Left ventricle myocardium superior (tissue), 1 donor: ENCODE data around the gene CEACAM16. TPM values are rescaled to one million over a fixed set of nuclear protein-coding genes. Genes with fewer than 3 reads are reported as not detected.

Experiments used
- ATAC-seq: fragments of 200-7000 bp; cut with Tn5 transposase; one replicate; pipeline ENCODE4 v1.9.1; 2020; ENCODE audit warnings: mild to moderate bottlenecking, moderate library complexity
- DNase-seq: peaks from one replicate; pipeline ENCODE4 v3.0.0-alpha.2; 2020
- intact Hi-C: fragments of 100-400 bp; cut with micrococcal nuclease; formaldehyde crosslinking; loops from one replicate; pipeline ENCODE4 v1.11.0; 2022
- total RNA-seq: library from RNA; stranded (reverse); fragmentation: NEBNext Ultra II Directional; extraction: Animal tissue kit (Norgen Biotek cat#: 25700); gene quantifications from one replicate; pipeline ENCODE4 v1.2.1, GENCODE V29; 2021
- donor health status: DM: no; HTN: yes; CAD: no; lungs with severe emphysema.

The CEACAM16 gene
- total RNA-seq, 1 donor from 2014 or later = not detected

DNA sequence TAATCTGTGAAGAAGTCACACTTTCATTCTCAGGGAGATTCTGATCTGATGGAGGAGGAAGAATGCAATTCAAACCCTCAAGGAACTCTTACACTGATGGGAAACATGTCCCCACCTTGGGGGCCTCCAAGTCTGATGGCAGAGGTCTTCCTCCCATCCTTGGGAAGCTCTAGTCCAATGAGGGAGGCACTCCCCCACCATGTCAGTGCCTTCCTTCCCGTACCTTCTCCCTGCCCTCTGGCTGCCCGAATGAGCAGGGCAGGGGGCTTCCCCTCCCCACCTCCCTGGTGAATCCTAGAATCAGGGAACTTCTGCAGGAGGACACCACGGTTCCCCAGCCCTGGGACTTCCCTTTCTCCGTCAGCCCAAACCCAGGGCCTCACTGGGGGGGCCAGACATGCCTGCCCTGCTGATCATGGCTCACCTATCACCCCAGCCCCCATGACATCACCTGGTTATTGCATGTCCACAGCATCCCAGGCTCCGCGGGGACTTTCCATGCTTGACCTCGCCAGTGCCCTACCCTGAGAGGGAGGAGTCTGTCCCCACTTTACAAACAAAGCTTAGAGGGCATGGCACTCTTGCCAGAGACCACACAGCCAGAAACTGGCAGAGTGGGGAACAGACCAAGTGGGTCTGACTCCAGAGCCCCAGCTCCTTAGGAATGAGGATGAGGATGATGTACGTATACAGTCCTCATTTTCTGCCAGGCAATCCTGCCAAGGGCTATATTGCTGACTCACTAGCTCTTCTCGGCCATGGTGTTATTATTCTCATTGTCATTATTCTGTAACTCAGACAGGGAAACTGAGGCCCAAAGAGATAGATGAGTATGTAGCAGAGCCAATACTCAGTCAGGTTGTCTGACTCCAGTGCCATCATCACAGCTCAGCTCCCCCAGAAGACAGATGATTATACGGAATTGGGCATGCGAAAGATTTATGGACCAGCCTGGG, 39.9 kb downstream of the CEACAM16 start:
- intact Hi-C loops = no loop called here
- no peak for ATAC-seq
- no peak for DNase-seq

DNA sequence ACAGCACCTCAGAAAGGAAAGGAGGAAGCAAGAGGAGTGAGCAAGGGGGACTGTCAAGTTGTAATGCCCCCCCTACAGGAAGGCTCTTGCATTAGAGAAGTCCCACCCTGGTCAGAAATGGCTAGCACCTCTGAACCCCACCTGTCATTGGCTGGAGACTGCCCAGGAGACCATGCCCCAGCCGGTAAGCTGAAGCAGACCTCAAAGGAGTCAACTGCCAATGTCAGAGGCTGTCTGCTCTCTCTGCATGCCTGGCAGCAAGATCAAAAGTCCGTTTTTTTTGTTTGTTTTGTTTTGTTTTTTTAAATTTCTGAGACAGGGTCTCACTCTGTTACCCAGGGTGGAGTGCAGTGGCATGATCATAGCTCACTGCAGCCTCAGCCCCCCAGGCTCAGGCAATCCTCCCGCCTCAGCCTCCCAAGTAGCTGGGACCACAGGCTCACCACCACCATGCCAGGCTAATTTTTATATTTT, 41.4 kb downstream of the CEACAM16 start:
- no peak for DNase-seq
- intact Hi-C loops = no loop called here
- ATAC-seq = no peak

DNA sequence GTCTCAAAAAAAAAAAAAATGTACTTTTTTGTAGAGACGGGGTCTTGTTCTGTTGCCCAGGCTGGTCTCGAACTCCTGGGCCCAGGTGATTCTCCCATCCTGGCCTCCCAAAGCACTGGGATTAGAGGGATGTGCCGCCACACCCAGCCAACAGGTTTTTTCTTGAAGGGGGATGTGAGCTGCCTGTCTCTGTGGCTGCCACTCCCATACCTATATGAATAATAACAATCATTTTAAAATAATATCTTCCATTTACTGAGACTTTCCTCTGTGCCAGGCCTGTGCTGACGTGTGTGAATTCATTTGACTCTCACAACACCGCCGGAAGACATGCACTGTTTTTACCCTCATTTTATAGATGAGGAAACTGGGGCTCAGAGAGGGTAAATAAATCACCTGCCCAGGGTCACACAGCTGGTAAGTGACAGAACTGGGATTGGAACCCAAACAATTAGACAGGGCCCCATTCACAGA, 42.3 kb downstream of the CEACAM16 start:
- DNase-seq (no peak), ATAC-seq (no peak)

DNA sequence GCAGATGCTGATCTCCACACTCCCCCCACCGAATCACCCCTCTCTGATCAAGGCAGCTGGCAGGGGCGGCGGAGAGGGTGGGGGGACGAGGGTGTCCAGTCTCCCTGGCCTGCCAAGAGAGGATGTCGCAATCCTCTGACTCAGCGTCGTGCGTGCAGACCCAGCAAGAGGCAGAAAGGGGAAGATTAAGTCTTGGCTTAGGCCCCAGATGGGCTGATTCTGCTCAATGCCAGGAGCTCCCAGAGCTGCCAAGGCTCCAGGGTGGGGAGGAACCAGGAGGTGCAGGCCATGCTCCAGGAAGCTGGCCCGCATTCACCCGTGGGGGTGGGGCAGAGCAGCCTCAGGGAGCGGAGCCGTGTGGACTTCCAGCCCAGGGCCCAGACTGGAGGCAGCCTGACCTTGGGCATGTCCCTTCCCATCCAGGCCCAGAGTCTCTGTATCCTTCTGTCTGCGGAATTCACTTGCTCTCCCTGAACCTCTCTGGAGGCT, 42.9 kb downstream of the CEACAM16 start:
- ATAC-seq (peak; percentile 94), DNase-seq (peak; percentile 99)
- intact Hi-C loops = no loop called here

More for the DNA sequence above, 42.3 kb downstream of the CEACAM16 start:
- intact Hi-C loops = no loop called here

DNA sequence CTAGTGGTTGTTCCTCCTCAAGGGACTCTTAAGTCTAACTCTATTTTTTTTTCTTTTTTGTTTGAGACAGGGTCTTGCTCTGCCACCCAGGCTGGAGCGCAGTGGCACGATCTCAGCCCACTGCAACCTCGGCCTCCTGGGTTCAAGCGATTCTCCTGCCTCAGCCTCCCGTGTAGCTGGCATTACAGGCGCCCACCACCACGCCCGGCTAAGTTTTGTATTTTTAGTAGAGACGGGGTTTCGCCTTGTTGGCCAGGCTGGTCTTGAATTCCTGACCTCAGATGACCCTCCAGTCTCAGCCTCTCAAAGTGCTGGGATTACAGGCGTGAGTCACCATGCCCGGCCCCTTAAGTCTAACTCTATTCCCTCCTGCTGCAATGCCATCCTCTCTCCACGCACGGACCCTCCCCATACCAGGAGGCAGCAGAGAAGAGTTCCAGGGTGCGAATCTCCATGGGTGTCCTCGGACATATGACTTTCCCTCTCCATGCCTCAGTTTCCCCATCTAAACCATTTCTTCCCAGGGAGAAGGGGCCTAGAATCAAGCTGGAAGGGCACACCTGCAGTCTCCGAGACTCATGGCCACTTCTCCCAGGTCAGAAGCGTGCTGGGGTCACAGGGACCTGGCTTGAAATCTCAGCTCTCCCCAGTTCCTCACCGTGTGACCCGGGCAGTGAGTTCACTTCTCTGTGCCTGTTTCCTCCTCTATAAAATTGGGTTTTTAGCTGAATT, 43.5 kb downstream of the CEACAM16 start:
- intact Hi-C loops = no loop called here
- ATAC-seq = no peak
- peak; percentile 42 for DNase-seq

DNA sequence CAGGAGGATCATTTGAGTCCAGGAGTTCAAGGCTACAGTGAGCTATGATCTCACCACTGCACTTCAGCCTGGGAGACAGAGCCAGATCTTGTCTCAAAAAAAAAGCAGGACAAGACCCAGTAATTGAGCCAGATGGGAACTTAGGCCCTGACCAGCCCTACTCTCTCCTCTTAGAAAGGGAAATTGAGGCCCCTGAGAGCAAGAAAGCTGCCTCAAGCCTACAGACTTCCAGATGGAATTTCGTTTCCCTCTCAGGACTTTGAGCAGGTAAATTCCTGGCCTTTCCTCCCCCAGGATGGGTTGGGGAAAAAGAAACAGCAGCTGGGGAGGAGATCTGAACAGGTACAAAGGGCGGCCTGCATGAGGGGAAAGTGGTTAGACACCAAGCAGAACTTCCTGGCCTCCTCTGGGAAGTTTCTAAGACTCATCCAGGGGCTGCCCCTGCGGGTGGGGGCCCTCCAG, 46.0 kb downstream of the CEACAM16 start:
- intact Hi-C loops = no loop called here

DNA sequence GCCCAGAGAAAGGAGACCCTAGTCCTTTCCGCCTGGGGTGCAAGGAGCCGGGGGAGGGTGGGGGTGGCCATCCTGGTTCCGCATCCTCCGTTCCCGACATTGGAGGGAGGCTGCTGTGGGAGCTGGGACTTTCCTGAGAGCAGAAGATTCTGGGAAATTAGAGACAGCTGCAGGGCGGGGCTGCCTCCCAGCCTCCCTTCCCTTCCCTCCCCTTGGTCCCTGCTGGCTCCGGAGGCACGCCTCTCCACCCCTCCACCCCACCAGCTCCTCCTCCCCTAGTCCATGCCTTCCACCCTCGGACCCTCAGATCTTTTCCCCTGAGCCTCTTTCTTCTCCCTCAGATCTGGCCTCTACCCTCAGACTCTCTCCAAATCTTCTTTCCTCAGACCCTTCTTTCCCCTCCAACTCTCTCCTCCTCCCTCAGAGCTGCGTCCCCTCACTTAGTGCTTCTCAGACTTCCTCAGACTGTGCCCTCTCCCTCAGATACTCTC, 46.4 kb downstream of the CEACAM16 start:
- intact Hi-C loops = no loop called here
- ATAC-seq (peak; percentile 22), DNase-seq (peak; percentile 87)

More for the DNA sequence above, 46.0 kb downstream of the CEACAM16 start:
- DNase-seq = no peak
- no peak for ATAC-seq

DNA sequence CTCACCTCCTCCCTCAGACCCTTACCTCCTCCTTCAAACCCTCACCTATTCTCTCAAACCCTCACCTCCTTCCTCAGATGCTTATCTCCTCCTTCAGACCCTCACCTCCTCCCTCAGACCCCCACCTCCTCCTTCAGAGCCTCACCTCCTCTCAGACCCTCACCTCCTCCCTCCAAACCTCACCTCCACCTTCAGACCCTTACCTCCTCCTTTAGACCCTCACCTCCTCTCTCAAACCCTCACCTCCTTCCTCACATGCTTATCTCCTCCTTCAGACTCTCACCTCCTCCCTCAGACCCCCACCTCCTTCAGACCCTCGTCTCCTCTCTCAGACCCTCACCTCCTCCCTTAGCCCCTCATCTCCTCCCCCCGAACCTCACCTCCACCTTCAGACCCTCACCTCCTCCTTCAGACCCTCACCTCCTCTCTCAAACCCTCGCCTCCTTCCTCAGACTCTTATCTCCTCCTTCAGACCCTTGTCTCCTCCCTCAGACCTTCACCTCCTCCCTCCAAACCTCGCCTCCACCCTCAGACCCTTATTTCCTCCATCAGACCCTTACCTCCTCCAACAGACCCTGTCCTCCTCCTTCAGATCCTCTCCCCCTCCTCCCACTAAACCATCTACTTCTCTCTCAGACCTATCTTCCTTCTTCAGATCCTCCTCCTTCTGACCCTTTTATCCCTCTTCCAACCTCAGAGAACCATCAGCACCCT, 47.1 kb downstream of the CEACAM16 start:
- DNase-seq = no peak
- intact Hi-C loops = no loop called here
- no peak for ATAC-seq

DNA sequence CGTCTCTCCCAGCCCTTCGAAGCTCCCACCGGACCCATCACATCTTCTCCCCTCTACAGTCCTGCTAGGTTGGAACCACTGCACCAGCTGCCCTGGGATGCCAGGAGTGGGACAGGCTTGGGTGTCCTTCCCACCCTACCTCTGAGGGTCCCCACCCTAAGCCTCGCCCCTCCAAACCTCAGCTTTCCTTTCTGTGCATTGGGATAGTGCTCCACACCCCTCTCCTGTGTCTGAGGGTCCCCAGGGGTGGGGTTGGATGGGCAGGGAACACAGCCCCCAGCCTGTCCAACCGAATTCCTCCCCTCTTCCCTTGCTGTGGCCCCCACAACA, 47.6 kb downstream of the CEACAM16 start:
- DNase-seq (no peak), ATAC-seq (no peak)
- intact Hi-C loops = no loop called here

DNA sequence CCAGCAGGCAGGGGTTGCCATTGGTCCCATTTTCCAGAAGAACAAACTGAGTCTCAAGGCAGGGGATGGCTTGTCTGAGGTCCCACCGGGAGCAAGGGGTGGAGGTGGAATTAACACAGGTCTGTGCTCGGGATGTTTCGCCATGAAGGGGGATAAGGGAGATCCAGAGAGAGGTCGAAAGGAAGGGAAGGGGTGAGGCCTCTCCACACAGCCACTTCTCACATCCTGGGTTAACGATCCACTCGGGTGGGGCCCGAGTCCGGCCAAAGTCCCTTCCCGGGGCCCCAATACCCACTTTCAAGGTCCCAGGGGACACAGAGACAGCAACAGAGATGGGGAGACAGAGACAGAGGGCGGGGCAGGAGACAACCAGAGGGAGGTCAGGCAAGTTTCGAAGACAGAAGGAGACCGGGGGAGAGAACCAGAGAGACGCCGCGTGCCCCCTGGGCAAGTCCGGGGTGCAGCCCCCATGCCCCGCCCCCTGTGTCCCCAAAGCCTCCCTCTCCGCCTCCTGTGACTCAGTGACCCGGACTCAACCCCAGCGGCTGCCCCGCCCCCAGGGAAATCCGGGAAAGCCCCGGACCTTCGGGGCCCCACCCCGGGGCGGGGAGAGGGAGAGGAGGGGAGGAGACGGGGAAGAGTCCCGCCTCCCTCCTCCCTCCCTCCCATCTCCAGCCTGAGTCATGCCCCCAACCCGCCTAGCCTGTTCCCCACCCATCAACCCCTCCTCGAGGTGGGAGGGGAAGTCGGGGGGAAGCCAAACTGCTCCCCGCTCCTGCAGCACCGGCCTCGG, 48.2 kb downstream of the CEACAM16 start:
- peak; percentile 92 for ATAC-seq
- peak; percentile 95 for DNase-seq
- intact Hi-C loops = no loop called here

DNA sequence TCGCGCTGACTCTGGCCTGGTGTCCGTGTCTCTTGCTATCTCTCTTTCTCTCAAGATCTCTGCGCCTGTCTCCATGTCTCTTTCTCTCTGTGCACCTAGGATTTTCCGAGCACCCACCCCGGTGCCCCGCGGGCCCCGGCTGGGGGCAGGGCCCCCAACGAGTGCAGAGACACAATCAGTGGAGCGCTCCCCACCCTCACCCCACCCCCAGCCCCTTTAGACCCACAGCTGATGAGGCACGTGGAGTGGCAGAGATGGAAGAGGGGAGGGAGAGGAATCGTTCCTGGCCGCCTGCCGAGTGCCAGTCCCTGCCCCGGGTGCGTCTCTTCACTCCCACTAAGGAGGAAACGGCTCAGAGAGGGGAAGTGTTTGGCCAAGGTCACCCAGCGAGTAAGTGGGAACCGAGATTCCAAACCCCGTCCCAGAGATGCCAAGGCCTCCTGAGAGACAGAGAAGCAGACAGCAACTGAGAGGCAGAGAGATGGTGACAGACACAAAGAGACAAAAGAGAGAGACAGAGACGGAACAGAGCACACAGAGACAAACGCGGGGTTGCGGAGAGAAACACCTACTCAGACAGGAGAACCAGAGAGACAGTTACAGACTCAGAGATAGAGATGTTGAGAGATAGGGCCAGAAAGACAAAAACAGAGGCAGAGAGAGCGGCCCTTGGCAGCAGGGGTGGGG, 48.9 kb downstream of the CEACAM16 start:
- ATAC-seq (peak; percentile 38), DNase-seq (peak; percentile 80)
- intact Hi-C loops = no loop called here

DNA sequence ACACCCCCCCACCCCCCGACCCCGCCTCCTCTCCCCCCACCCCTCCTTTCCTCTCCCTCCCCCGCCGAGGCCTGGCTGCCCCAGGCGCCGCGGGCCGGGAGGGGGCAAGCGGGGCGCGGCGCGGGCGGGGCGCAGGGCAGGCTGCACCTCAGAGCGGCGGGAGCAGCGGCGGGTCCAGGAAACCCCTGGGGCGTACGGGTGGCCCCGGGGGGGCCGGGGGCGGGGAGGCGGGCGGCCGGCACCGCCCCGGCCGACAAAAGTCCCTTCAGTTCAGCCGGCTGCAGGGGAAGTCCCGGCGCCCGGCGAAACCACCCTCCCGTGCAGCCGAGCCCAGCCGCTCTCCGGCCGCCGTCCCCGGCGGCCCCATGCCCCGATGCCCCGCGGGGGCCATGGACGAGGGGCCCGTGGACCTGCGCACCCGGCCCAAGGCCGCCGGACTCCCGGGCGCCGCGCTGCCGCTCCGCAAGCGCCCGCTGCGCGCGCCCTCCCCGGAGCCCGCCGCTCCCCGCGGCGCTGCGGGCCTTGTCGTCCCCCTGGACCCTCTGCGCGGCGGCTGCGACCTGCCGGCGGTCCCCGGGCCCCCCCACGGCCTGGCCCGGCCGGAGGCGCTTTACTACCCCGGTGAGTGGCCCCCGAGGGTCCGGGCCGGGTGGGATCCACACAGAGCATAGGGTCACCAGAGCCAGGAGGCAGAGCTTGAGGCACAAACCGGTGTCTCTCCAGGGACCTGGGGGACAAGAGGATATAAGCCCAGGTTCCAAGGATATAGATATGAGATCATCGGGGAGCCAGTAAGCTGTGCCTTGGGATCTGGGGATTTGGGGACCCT, 49.7 kb downstream of the CEACAM16 start, which contains the start of gene BCL3:
Gene BCL3, plus strand, starts transcription at position 283 of the 829 bp plus-strand sequence. Its CDS starts 83 bp downstream, at position 366.
- intact Hi-C loops = no loop called here
- ATAC-seq (peak; percentile 60), DNase-seq (peak; percentile 88)

DNA sequence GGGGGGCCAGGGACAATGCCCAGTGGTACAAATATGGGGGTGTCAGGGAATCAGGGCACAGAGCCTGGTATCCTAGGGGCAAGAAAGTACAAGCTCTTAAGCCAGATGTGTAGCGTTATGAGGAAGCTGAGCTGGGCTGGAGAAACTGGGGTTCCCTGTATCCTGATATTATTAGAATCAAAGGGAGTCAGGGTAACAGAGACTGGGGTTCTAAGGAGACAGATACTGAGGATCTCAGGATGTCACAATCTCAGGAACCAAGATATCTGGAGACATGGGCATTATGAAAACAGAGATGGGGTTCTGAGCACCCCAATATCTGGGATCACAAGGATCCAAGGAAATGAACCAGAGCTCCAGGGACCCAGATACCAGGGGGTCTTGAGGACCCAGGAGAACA, 50.3 kb downstream of the CEACAM16 start:
- no peak for DNase-seq
- intact Hi-C loops = no loop called here
- ATAC-seq = no peak

DNA sequence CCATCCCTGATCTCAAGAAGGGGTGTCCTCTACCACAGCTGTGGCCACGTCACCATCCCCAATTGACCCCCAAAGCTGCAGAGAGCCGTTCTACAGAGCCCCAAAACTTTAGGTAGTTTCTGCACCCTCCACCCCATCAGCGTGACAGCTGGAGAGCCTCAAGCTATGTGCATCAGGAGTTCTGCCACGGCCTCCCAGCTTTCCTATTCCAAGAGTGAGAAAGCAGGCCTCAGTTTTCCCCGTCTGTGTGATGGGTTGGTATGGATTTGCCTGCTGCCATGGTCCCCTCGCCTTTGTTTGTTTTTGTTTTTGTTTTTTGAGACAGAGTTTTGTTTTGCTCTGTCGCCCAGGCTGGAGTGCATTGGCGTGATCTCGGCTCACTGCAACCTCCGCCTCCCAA, 51.0 kb downstream of the CEACAM16 start:
- DNase-seq = no peak
- no peak for ATAC-seq
- intact Hi-C loops = no loop called here

DNA sequence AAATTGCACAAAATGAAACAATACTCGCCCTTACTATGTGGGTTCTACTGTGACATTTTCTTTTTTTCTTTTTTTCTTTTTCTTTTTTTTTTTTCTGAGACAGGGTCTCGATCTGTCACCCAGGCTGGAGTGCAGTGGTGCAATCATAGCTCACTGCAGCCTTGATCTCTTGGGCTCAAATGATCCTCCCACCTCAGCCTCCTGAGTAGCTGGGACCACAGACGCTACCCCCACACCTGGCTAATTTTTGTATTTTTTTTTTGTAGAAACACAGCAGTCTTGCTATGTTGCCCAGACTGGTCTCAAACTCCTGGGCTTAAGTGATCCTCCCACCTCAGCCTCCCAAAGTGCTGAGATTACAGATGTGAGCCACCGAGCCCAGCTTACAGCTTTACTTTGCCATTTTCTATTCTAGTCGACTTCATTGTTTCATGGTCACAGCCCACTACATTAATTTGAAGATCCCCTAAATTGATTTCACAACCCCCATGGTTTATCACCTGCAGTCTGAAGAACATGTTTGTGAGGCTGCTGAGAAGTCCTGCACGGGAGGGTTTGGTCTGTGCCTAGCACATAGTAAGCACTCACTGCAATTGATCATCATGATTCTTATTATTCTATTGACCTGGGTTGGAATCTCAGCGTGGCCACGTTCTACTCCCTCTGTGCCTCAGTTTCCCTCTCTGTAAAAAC, 53.3 kb downstream of the CEACAM16 start:
- ATAC-seq (no peak), DNase-seq (no peak)
- intact Hi-C loops = no loop called here
